GM18858 (cell line): ENCODE data around the gene EDEM1.
A peak's percentile ranks its signal among the peaks of the same experiment; 100 is the strongest.

ENCODE experiments used
- ATAC-seq: cut with Tn5 transposase; IDR thresholded peaks from one replicate; pipeline ENCODE4 v1.9.1; 2021; ENCODE audit not compliant: unreplicated experiment

EDEM1 gene

GRCh38 chr3:5197470-5198312 is 10.2 kb downstream of the EDEM1 start:
- ATAC-seq = peak; percentile 75

DNA sequence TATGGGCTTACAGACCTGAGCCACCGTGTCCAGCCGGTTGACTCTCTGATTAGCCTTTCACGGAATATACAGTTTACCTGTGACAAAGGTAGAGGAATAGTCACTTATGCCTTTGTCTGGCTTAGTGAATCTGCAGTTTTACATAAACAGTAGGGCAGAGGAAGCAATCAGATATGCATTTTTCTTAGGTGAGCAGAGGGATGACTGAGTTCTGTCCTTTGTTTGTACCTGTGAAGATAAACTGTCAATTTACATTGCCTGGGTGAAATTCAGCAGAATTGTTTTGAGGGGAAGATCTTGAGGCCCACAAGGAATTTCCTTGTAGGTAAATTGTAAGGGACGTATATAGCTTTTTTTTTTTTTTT is 10.8 kb downstream of the EDEM1 start:
- no peak for ATAC-seq

DNA sequence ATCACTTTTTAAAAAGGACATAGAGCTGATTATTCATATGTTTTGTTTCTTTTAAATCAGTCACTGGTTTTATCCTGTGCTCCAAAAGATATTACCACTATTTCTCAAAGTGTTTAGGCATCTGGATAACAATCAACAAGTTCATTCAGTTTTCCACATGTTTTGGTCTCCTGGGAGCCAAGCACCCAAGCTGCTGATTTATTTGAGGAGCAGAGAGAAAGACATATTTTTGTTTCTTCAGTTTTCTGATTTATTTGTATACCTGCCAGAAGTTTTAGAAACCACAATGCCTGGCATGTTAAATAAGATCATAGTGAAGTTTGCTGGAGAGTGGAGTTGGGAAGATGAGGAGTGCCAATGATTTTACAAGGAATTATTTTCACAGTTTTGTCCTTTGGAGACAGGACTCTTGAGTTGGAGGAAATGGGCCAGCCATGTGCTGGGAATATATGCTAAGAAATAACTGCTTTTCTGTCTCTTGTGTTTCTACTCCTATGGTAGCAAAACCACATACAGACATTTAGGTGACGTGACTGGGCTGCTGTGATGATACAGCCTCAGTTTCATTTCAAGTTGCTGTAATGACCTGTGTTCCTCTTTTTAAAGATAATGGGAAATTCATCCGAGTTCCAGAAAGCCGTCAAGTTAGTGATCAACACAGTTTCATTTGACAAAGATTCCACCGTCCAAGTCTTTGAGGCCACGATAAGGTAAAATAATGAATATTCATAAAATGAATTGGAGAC is 11.7 kb downstream of the EDEM1 start:
- peak; percentile 38 for ATAC-seq

DNA sequence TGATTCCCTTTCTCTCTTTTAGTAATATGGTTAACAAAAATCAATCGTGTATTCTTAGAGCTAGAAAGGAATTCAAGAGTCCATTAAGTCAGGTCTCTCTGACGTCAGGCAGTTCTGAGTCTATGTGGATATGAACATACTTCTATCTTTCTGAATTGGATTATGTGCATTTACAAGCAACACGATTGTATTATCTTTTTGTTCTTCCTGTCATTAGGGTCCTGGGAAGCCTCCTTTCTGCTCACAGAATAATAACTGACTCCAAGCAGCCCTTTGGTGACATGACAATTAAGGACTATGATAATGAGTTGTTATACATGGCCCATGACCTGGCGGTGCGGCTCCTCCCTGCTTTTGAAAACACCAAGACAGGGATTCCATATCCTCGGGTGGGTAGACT is 14.0 kb downstream of the EDEM1 start:
- ATAC-seq = no peak

- ATAC-seq = no peak
Measured at GRCh38 chr3:5202222-5202621, 14.7 kb downstream of the EDEM1 start.

GRCh38 chr3:5205165-5205941 is 17.8 kb downstream of the EDEM1 start:
- ATAC-seq = peak; percentile 98

DNA sequence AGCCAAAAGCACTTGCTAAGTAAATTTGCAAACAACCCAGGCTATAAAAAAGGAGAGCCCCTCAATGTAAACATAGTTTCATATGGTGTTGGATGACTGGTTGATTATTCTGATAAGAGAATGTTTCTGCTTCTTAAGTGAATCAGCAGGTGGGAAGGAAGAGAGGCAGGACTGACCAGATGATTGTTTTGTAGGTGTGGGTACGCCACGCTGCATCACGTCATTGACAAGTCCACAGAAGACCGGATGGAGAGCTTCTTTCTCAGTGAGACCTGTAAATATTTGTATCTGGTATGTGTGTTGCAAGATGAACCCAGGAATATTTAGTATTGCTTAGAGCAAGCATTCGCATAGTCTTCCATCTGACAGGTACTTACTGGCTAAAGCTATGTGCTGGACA is 23.4 kb downstream of the EDEM1 start:
- no peak for ATAC-seq

GRCh38 chr3:5212628-5213573 is 25.4 kb downstream of the EDEM1 start:
- ATAC-seq = no peak

DNA sequence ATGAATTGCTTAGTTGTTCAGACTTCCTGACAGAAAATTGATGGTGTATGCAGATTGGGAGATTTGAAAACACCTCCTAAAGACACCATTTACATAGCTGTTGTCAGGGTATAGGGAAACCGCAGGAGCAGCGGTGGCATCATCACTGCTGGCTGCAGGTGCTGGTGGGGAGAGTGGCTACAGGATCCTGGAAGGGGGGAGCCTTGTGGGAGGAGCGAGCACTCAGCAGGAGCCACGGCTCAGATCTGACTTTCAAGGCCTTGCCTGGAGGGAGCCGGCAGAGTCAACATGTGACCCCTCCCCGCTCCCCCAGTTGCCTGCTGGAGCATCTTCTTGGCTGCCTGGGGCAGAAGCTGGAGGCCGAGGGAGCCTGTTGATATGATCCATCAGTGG is 26.1 kb downstream of the EDEM1 start:
- no peak for ATAC-seq

GRCh38 chr3:5214352-5214751 is 26.8 kb downstream of the EDEM1 start:
- ATAC-seq = no peak

- ATAC-seq = no peak
Measured at GRCh38 chr3:5217824-5218595, 30.5 kb downstream of the EDEM1 start.

DNA sequence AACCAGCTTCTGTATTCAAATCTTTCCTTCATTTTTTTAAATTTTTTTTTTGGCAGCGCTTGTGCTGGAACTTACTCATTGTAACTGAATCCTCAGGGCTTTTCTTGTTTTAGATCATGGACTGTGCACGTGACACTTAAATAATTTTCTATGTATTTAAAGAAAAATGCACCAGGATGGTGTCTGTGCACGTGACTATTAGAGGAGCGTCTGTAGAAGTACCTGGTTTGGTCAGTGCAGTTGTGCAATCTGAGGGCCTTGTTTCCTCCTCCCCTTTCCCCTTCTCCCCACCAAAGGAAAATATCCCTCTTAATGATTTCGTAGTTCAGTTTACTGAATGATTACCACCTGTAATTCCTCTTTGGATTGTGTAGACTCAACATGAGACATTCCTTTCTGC is 31.3 kb downstream of the EDEM1 start:
- no peak for ATAC-seq

- no peak for ATAC-seq
Measured at GRCh38 chr3:5219216-5219615, 31.7 kb downstream of the EDEM1 start.

DNA sequence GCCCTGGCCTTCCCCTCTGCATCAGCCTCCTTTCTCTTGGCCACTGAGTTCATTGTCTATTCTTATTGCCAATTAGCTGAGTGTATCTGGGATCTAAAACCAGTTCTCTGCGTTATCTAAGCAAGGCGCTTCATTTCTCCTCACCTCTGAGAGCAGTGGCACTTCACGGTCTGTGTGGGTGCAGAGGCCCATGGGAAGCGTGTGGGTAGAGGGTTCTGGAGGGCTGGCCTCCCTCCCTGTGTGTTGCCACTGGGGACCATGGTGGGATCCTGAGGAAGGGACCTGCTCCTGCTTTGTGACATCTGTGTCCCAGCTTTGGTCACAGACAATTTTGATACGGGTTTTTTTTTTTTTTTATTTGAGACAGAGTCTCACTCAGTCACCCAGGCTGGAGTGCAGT is 32.7 kb downstream of the EDEM1 start:
- no peak for ATAC-seq

DNA sequence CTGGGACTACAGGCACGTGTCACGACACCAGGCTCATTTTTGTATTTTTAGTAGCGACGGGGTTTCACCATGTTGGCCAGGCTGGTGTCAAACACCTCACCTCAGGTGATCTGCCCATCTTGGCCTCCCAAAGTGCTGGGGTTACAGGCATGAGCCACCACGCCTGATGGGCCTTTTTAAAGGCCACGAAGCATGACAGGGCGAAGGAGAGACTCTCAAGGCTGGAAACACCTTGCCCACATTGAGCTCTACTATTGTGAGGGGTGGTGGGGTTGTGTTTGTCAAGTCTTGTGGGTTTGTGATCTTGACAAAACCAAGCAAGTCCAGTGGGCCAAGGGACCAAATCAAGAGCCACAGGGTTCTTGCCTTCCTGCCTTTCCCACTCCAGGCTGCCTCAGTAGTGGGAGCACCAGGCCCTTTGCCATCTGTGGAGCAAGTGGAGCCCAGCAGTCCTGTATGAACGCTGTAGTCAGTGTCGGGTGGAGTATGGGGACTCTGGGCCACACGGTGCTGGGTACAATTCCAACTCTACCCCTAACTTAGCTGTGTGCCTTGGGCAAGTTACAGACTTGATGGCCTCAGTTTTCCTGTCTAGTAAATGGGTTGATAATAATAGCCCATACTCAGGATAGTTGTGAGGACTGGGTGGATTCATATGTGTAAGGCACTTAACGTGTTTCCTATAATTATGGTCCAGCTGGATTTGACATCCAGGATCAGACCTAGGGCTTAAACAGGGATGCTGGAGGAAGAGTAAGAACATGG is 33.3 kb downstream of the EDEM1 start:
- ATAC-seq = no peak

DNA sequence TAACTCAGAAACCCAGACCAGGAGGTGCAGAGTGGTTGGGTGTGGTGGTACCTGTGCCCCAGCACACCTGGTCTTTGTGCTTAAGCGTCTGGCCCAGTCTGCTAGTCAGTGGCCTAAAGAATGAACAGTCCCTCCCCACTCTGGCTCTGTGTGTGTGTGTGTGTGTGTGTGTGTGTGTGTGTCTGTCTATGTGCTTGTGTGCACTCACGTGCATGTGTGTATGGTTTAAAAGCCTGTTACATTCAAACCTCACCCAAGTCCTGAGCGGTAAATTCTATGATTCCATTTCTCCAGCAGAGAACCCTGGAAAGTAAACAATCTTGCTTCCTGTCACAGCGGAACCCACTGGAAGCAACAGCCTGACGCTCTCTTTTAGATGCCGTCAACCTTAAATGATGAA is 34.2 kb downstream of the EDEM1 start:
- no peak for ATAC-seq

DNA sequence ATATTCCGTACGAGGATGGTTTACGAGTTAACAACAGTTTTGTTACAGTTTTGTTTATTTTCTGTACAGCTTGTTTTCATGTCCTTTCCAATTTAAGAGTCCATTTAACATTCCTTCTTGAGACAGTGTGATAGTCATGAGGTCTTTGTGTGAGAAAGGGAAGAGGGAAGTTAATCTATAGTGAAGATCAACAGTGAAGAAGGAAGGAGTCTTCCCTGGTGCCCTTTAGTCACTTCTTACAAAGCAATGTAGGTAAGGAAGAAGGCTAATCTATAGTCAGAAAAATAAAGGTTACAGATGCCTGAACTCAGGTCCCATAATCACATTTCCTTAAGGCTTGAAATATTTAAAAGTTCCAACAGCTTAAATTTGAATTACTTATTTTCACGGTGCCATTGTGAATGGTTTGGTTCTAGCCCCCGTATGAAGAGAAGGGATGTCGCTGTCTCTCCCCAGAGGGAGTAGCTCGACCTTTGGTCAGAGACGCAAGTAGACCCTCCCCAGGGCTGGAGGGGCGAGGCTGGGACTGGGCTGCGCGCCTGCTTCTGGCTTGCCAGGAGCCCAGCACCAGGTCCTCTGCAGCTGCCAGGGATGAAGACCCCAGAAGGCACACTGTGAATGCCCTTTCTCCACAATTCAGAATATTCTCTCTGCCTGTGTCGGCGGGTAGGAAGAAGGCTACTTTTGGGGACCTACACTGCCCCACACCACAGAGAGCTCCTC is 34.9 kb downstream of the EDEM1 start:
- no peak for ATAC-seq

- ATAC-seq = peak; percentile 47
Measured at GRCh38 chr3:5226783-5227182, 39.3 kb downstream of the EDEM1 start.
